Measurements from ENCODE around the gene IRF8.

DNA sequence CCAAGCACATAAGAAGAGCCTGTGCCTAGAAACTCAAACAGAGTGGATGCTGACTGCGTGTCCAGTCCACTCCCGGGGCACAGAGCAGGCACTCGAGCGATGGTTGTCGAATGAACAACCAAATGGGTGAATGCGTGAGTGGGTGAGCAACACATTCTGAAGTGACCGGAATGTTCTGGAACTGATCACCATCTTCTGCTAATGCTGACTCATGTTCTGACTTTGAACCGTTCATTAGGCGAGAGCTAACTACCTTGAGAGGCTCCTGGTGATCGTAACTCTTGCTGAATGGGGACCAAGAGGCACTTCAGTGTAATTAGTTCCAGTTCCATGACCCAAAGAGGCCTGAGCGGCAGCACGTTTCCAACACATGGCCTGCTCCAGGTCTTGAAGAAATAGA lies 37.9 kb downstream of the IRF8 start:
- TF ChIP-seq, protein P1, sequence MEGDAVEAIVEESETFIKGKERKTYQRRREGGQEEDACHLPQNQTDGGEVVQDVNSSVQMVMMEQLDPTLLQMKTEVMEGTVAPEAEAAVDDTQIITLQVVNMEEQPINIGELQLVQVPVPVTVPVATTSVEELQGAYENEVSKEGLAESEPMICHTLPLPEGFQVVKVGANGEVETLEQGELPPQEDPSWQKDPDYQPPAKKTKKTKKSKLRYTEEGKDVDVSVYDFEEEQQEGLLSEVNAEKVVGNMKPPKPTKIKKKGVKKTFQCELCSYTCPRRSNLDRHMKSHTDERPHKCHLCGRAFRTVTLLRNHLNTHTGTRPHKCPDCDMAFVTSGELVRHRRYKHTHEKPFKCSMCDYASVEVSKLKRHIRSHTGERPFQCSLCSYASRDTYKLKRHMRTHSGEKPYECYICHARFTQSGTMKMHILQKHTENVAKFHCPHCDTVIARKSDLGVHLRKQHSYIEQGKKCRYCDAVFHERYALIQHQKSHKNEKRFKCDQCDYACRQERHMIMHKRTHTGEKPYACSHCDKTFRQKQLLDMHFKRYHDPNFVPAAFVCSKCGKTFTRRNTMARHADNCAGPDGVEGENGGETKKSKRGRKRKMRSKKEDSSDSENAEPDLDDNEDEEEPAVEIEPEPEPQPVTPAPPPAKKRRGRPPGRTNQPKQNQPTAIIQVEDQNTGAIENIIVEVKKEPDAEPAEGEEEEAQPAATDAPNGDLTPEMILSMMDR (IDR thresholded peaks at IDR 0.05; ENCODE audit: insufficient read depth, low read depth, low read length): no peak
- TF ChIP-seq EZH2 (IDR thresholded peaks at IDR 0.05; ENCODE audit: insufficient read depth, low read length): no peak

Data from astrocyte (in vitro differentiated cells and primary cell).